Esophagus squamous epithelium (tissue), 4 donors: ENCODE data around the gene CKAP2.

Experiments
- POLR2A ChIP-seq, 4 donors: fragments of 450-650 bp; IDR thresholded peaks; one replicate each; pipeline ENCODE4 v1.6.1; 2017; ENCODE audit warnings: antibody characterized with exemption in 4 of 4, mild to moderate bottlenecking in 4 of 4, moderate library complexity in 3 of 4
- TF ChIP-seq, protein P1 (sequence below), 6 experiments: fragments of 450-650 bp in 4 of 6; fragments of 200-600 bp in 2 of 6; sonication (generic) in 2 of 6; IDR thresholded peaks; one replicate each; pipeline ENCODE4 v1.5.1; 2016 to 2019; ENCODE audit warnings: antibody characterized with exemption in 6 of 6, mild to moderate bottlenecking in 4 of 6, moderate library complexity in 4 of 6

DNA sequence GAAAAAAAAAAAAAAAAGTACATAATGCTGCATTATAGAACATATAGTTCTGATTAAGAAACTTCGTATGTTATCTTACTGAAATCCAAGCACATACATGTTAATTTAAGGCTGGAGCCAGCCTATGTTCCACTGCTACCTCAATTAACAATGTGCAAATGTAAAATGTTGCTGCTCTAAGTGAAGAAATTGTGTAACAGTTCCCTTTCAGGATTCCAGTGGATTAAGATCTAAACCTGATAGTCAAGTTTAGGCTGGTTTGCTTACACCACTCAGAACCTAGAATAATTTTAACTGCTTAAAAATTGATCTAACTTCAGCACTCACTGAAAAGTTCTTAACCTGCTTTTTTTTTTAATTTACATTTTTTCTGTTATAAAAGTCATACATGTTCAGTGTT, 9.0 kb upstream of the CKAP2 start:
- TF ChIP-seq, protein P1, sequence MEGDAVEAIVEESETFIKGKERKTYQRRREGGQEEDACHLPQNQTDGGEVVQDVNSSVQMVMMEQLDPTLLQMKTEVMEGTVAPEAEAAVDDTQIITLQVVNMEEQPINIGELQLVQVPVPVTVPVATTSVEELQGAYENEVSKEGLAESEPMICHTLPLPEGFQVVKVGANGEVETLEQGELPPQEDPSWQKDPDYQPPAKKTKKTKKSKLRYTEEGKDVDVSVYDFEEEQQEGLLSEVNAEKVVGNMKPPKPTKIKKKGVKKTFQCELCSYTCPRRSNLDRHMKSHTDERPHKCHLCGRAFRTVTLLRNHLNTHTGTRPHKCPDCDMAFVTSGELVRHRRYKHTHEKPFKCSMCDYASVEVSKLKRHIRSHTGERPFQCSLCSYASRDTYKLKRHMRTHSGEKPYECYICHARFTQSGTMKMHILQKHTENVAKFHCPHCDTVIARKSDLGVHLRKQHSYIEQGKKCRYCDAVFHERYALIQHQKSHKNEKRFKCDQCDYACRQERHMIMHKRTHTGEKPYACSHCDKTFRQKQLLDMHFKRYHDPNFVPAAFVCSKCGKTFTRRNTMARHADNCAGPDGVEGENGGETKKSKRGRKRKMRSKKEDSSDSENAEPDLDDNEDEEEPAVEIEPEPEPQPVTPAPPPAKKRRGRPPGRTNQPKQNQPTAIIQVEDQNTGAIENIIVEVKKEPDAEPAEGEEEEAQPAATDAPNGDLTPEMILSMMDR (IDR thresholded peaks at IDR 0.05): no peak
- TF ChIP-seq POLR2A (IDR thresholded peaks at IDR 0.05): no peak
